GM18873 (cell line): ENCODE measurements around the gene APBA2.
"Not testable (repeated sequence)": the region's sequence is repeated elsewhere in the genome, so short reads cannot be mapped to it uniquely, and the experiment has no call there.

Source experiments
- ATAC-seq: cut with Tn5 transposase; IDR thresholded peaks from one replicate; pipeline ENCODE4 v1.9.1; 2021; ENCODE audit warnings: mild to moderate bottlenecking, moderate library complexity, moderate number of reproducible peaks; ENCODE audit not compliant: unreplicated experiment, low FRiP score

The APBA2 gene

GRCh38 chr15:28993720-28994053 lies 107.9 kb downstream of the APBA2 start:
- no peak for ATAC-seq

GRCh38 chr15:28994142-28994830 lies 108.5 kb downstream of the APBA2 start:
- ATAC-seq: no peak

- no peak for ATAC-seq
These were observed 109.2 kb downstream of the APBA2 start for GRCh38 chr15:28994831-28995596.

- ATAC-seq: no peak
These were observed 109.9 kb downstream of the APBA2 start for GRCh38 chr15:28995705-28996104.

GRCh38 chr15:28996289-28996688 lies 110.5 kb downstream of the APBA2 start:
- ATAC-seq: no peak

- ATAC-seq: no peak
These were observed 111.2 kb downstream of the APBA2 start for GRCh38 chr15:28996953-28997352.

- no peak for ATAC-seq
These were observed 112.0 kb downstream of the APBA2 start for GRCh38 chr15:28997791-28998190.

GRCh38 chr15:28998511-28998910 lies 112.7 kb downstream of the APBA2 start:
- no peak for ATAC-seq

GRCh38 chr15:29003191-29003839 lies 117.5 kb downstream of the APBA2 start:
- ATAC-seq: no peak

- no peak for ATAC-seq
These were observed 118.1 kb downstream of the APBA2 start for GRCh38 chr15:29003840-29004233.

GRCh38 chr15:29005931-29006330 lies 120.2 kb downstream of the APBA2 start:
- ATAC-seq: no peak

- ATAC-seq: no peak
These were observed 123.1 kb downstream of the APBA2 start for GRCh38 chr15:29008846-29009245.

GRCh38 chr15:29012097-29012496 lies 126.3 kb downstream of the APBA2 start:
- no peak for ATAC-seq

GRCh38 chr15:29014493-29014892 lies 128.7 kb downstream of the APBA2 start:
- ATAC-seq: no peak

GRCh38 chr15:29016518-29016917 lies 130.7 kb downstream of the APBA2 start:
- ATAC-seq: no peak

GRCh38 chr15:29018120-29018805 lies 132.5 kb downstream of the APBA2 start:
- ATAC-seq: no peak

- ATAC-seq: no peak
These were observed 133.5 kb downstream of the APBA2 start for GRCh38 chr15:29018995-29019976.

GRCh38 chr15:29021857-29022256 lies 136.1 kb downstream of the APBA2 start:
- ATAC-seq: no peak

GRCh38 chr15:29024662-29025061 lies 138.9 kb downstream of the APBA2 start:
- no peak for ATAC-seq

GRCh38 chr15:29025411-29025810 lies 139.6 kb downstream of the APBA2 start:
- not testable (repeated sequence) for ATAC-seq
